Endothelial cell of umbilical vein (primary cell): ENCODE measurements around the gene MYO15A.

ENCODE experiments used
- EZH2 ChIP-seq: IDR thresholded peaks from 2 replicates; pipeline ENCODE4 v1.6.1; 2012; ENCODE audit warnings: borderline replicate concordance, low read depth, mild to moderate bottlenecking, moderate library complexity, low read length, inconsistent platforms; ENCODE audit not compliant: severe bottlenecking
- FOS ChIP-seq: IDR thresholded peaks from 2 replicates; pipeline ENCODE4 v1.6.1; 2011; ENCODE audit warnings: mild to moderate bottlenecking, low read length, moderate library complexity, borderline replicate concordance; ENCODE audit not compliant: insufficient read depth
- GATA2 ChIP-seq: IDR thresholded peaks from 2 replicates; pipeline ENCODE4 v1.7.0; 2011; ENCODE audit warnings: low read depth, mild to moderate bottlenecking, moderate library complexity, mixed read lengths, low read length; ENCODE audit not compliant: insufficient read length, insufficient read depth
- JUN ChIP-seq: IDR thresholded peaks from 2 replicates; pipeline ENCODE4 v1.6.1; 2011; ENCODE audit warnings: borderline replicate concordance, low read depth; ENCODE audit not compliant: insufficient read length, insufficient read depth
- MYC ChIP-seq: IDR thresholded peaks from one replicate; pipeline ENCODE4 v1.6.1; 2011; ENCODE audit warnings: mild to moderate bottlenecking, low read depth, low read length
- POLR2A ChIP-seq: IDR thresholded peaks from 2 replicates; pipeline ENCODE4 v1.6.1; 2012; ENCODE audit warnings: low read depth, mild to moderate bottlenecking, control low read depth, low read length
- POLR2AphosphoS5 ChIP-seq: IDR thresholded peaks from 2 replicates; pipeline ENCODE4 v1.6.1; 2012; ENCODE audit warnings: low read depth, mild to moderate bottlenecking, control low read depth, low read length, moderate library complexity; ENCODE audit not compliant: insufficient read depth
- TF ChIP-seq, protein P1 (sequence below), 2 donors: IDR thresholded peaks; 1 replicate in 1 of 2; 2 replicates in 1 of 2; pipeline ENCODE4 v1.5.1; 2011; ENCODE audit warnings: low read length in 2 of 2, mild to moderate bottlenecking in 2 of 2, moderate library complexity in 2 of 2, control low read depth in 1 of 2, inconsistent platforms in 1 of 2, low read depth in 1 of 2; ENCODE audit not compliant: insufficient read depth in 1 of 2; ENCODE audit errors: extremely low read depth in 1 of 2
- TF ChIP-seq, protein P2 (sequence below): IDR thresholded peaks from 2 replicates; pipeline ENCODE4 v1.6.1; 2011; ENCODE audit not compliant: insufficient read depth, insufficient read length

GRCh38 chr17:18120461-18121017, 12.0 kb downstream of the MYO15A start:
- no peak for TF ChIP-seq GATA2
- TF ChIP-seq, protein P1, sequence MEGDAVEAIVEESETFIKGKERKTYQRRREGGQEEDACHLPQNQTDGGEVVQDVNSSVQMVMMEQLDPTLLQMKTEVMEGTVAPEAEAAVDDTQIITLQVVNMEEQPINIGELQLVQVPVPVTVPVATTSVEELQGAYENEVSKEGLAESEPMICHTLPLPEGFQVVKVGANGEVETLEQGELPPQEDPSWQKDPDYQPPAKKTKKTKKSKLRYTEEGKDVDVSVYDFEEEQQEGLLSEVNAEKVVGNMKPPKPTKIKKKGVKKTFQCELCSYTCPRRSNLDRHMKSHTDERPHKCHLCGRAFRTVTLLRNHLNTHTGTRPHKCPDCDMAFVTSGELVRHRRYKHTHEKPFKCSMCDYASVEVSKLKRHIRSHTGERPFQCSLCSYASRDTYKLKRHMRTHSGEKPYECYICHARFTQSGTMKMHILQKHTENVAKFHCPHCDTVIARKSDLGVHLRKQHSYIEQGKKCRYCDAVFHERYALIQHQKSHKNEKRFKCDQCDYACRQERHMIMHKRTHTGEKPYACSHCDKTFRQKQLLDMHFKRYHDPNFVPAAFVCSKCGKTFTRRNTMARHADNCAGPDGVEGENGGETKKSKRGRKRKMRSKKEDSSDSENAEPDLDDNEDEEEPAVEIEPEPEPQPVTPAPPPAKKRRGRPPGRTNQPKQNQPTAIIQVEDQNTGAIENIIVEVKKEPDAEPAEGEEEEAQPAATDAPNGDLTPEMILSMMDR (IDR thresholded peaks at IDR 0.05; ENCODE audit: extremely low read depth in 1 of 2, insufficient read depth in 1 of 2, low read depth in 1 of 2, low read length in 2 of 2) = no peak
- TF ChIP-seq EZH2 = no peak
- TF ChIP-seq, protein P2, sequence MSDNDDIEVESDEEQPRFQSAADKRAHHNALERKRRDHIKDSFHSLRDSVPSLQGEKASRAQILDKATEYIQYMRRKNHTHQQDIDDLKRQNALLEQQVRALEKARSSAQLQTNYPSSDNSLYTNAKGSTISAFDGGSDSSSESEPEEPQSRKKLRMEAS = no peak
- no peak for TF ChIP-seq MYC
- TF ChIP-seq POLR2A = no peak
- TF ChIP-seq FOS = no peak
- no peak for TF ChIP-seq JUN
- no peak for TF ChIP-seq POLR2AphosphoS5
